GM19452 (cell line): ENCODE data around the gene ANO2.

Experiments used
- ATAC-seq: cut with Tn5 transposase; IDR thresholded peaks from one replicate; pipeline ENCODE4 v1.9.1; 2021; ENCODE audit not compliant: unreplicated experiment

ANO2 gene

GRCh38 chr12:5945071-5946008, at the start of gene ANO2:
TSS of gene ANO2 (minus strand) at chr12:5945259. CDS start at chr12:5945217, 42 bp downstream.
- ATAC-seq: no peak

GRCh38 chr12:5989621-5990020, 44.6 kb upstream of the ANO2 start:
- ATAC-seq: no peak

GRCh38 chr12:5988659-5989116, 43.6 kb upstream of the ANO2 start:
- ATAC-seq: no peak

- ATAC-seq: no peak
Observed at GRCh38 chr12:5988088-5988487, 43.0 kb upstream of the ANO2 start.

GRCh38 chr12:5987573-5987972, 42.5 kb upstream of the ANO2 start:
- ATAC-seq: no peak

GRCh38 chr12:5985471-5985870, 40.4 kb upstream of the ANO2 start:
- ATAC-seq: no peak

- ATAC-seq: no peak
Observed at GRCh38 chr12:5984873-5985272, 39.8 kb upstream of the ANO2 start.

GRCh38 chr12:5982106-5982505, 37.0 kb upstream of the ANO2 start:
- ATAC-seq: no peak

GRCh38 chr12:5977556-5977955, 32.5 kb upstream of the ANO2 start:
- ATAC-seq: no peak

GRCh38 chr12:5976711-5977110, 31.7 kb upstream of the ANO2 start:
- no peak for ATAC-seq

GRCh38 chr12:5976196-5976595, 31.1 kb upstream of the ANO2 start:
- no peak for ATAC-seq

- ATAC-seq: no peak
Observed at GRCh38 chr12:5973461-5974115, 28.5 kb upstream of the ANO2 start.

GRCh38 chr12:5972387-5972786, 27.3 kb upstream of the ANO2 start:
- no peak for ATAC-seq

GRCh38 chr12:5971194-5971850, 26.3 kb upstream of the ANO2 start:
- no peak for ATAC-seq

GRCh38 chr12:5969974-5970690, 25.1 kb upstream of the ANO2 start:
- ATAC-seq: no peak

GRCh38 chr12:5969156-5969973, 24.3 kb upstream of the ANO2 start:
- ATAC-seq: no peak

GRCh38 chr12:5967645-5968415, 22.8 kb upstream of the ANO2 start:
- ATAC-seq: no peak

- no peak for ATAC-seq
Observed at GRCh38 chr12:5966486-5967095, 21.5 kb upstream of the ANO2 start.

- no peak for ATAC-seq
Observed at GRCh38 chr12:5965950-5966383, 20.9 kb upstream of the ANO2 start.
